ENCODE measurements around the gene TXNIP.

TXNIP gene

GRCh38 chr1:145963265-145964019, 32.9 kb downstream of the TXNIP start:
- DNase-seq (ENCODE audit: low spot score), result no peak

- DNase-seq (ENCODE audit: low spot score), result no peak
Measured at GRCh38 chr1:145962157-145963102, 33.9 kb downstream of the TXNIP start.

GRCh38 chr1:145961425-145962156, 34.8 kb downstream of the TXNIP start:
- DNase-seq (ENCODE audit: low spot score), result no peak

GRCh38 chr1:145961109-145961424, 35.3 kb downstream of the TXNIP start:
- no peak for DNase-seq (ENCODE audit: low spot score)

GRCh38 chr1:145960468-145961108, 35.8 kb downstream of the TXNIP start:
- DNase-seq (ENCODE audit: low spot score), result peak; percentile 86

GRCh38 chr1:145959957-145960467, 36.4 kb downstream of the TXNIP start:
- no peak for DNase-seq (ENCODE audit: low spot score)

GRCh38 chr1:145959333-145959732, 37.0 kb downstream of the TXNIP start:
- DNase-seq (ENCODE audit: low spot score), result no peak

- DNase-seq (ENCODE audit: low spot score), result no peak
Measured at GRCh38 chr1:145958734-145959133, 37.6 kb downstream of the TXNIP start.

- peak; percentile 94 for DNase-seq (ENCODE audit: low spot score)
Measured at GRCh38 chr1:145957443-145958319, 38.7 kb downstream of the TXNIP start, which contains the start of gene LIX1L. LIX1L (minus strand) TSS chr1:145958017; CDS start chr1:145957927, 90 bp downstream.

GRCh38 chr1:145956781-145957442, 39.5 kb downstream of the TXNIP start:
- DNase-seq (ENCODE audit: low spot score), result no peak

- DNase-seq (ENCODE audit: low spot score), result no peak
Measured at GRCh38 chr1:145956361-145956760, 40.0 kb downstream of the TXNIP start.

GRCh38 chr1:145955436-145955835, 40.9 kb downstream of the TXNIP start:
- DNase-seq (ENCODE audit: low spot score), result no peak

- no peak for DNase-seq (ENCODE audit: low spot score)
Measured at GRCh38 chr1:145953861-145954260, 42.5 kb downstream of the TXNIP start.

- no peak for DNase-seq (ENCODE audit: low spot score)
Measured at GRCh38 chr1:145952903-145953302, 43.5 kb downstream of the TXNIP start.

- DNase-seq (ENCODE audit: low spot score), result no peak
Measured at GRCh38 chr1:145951526-145951925, 44.9 kb downstream of the TXNIP start.

GRCh38 chr1:145949219-145949618, 47.2 kb downstream of the TXNIP start:
- no peak for DNase-seq (ENCODE audit: low spot score)

- DNase-seq (ENCODE audit: low spot score), result no peak
Measured at GRCh38 chr1:145947551-145947950, 48.8 kb downstream of the TXNIP start.

- no peak for DNase-seq (ENCODE audit: low spot score)
Measured at GRCh38 chr1:145946477-145946986, 49.8 kb downstream of the TXNIP start.

- no peak for DNase-seq (ENCODE audit: low spot score)
Measured at GRCh38 chr1:145944532-145944931, 51.8 kb downstream of the TXNIP start.

GRCh38 chr1:145942871-145943270, 53.5 kb downstream of the TXNIP start:
- no peak for DNase-seq (ENCODE audit: low spot score)

Data from HuH-7 (cell line).